ENCODE results near the gene ABHD14A. TPM values are rescaled to one million over a fixed set of nuclear protein-coding genes. Genes with fewer than 3 reads are reported as not detected.

ABHD14A gene
- total and polyA plus RNA-seq, 2 of the 13 experiments (the other 11 are each of a cell fraction or from before 2014, with no cell fraction given): 29.5 to 46.9 TPM

DNA sequence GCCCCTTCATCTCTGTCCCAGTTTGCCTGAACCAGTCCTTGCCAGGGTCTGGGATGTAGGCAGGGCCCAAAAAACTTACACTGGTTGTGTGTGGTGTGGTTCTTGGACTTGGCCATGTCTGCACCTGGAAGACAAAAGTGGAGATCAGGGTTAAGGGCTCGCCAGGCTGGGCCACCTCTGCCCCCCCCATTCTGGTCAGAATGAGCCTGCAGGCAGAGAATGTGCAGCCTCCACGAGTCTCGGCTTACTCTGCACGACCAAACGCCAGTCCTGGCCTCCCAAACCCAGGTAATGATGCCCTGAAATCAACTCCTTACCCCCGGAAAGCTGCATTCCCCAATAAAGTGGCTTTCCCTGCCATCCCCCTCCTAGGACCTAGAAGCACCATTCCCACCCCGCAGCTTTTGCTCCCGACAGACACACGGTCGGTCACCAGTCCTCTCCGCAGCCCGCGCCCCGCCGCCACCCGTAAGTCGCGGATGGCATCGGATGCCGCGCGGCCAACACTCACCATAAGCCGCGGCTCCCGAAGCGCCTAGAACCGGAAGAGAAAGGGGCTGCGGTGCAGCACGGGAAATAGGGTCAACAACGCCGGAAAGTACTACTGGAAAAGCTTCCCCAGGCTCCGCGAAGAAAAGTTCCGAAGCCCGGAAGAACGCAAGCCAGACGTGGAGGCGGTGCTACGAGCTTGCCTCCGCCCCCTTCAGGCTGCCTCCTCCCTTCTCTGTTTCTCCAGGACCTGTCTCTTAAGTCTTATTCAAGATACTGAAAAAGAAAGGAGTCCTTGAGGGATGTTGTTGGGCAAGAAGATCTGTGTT is 20.7 kb downstream of the ABHD14A start, which contains the start of gene RPL29 (continued):
- TF ChIP-seq, protein P1, sequence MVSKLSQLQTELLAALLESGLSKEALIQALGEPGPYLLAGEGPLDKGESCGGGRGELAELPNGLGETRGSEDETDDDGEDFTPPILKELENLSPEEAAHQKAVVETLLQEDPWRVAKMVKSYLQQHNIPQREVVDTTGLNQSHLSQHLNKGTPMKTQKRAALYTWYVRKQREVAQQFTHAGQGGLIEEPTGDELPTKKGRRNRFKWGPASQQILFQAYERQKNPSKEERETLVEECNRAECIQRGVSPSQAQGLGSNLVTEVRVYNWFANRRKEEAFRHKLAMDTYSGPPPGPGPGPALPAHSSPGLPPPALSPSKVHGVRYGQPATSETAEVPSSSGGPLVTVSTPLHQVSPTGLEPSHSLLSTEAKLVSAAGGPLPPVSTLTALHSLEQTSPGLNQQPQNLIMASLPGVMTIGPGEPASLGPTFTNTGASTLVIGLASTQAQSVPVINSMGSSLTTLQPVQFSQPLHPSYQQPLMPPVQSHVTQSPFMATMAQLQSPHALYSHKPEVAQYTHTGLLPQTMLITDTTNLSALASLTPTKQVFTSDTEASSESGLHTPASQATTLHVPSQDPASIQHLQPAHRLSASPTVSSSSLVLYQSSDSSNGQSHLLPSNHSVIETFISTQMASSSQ (IDR thresholded peaks at IDR 0.05; ENCODE audit: low read depth): no peak
- TF ChIP-seq, protein P1 (CRISPR knock-in tag; IDR thresholded peaks at IDR 0.05; ENCODE audit: borderline replicate concordance): peak; percentile 73; the same call in 1 of the 2 replicates
- 0 out of 2 replicates have a peak, but pooled peaks have one; percentile 82 for TF ChIP-seq ZNF543 (CRISPR knock-in tag; IDR thresholded peaks at IDR 0.05)
- TF ChIP-seq ZNF317 (CRISPR knock-in tag; IDR thresholded peaks at IDR 0.05): peak; percentile 60; the same call in 1 of the 2 replicates
- no peak for TF ChIP-seq TCF12 (IDR thresholded peaks at IDR 0.05)
- TF ChIP-seq TCF12 (CRISPR knock-in tag; IDR thresholded peaks at IDR 0.05): no peak
- peak; percentile 95 for TF ChIP-seq SAP130 (CRISPR knock-in tag; IDR thresholded peaks at IDR 0.05; ENCODE audit: low read depth)
- TF ChIP-seq HMGXB3 (CRISPR knock-in tag; IDR thresholded peaks at IDR 0.05; ENCODE audit: borderline replicate concordance): peak; percentile 81
- TF ChIP-seq PAX8 (CRISPR knock-in tag; IDR thresholded peaks at IDR 0.05; ENCODE audit: borderline replicate concordance): no peak
- TF ChIP-seq U2AF2 (IDR thresholded peaks at IDR 0.05; ENCODE audit: low read depth, low read length): 0 out of 2 replicates have a peak, but pooled peaks have one; percentile 24
- peak; percentile 54; the same call in 1 of the 2 replicates for TF ChIP-seq PAXIP1 (CRISPR knock-in tag; conservative IDR thresholded peaks at IDR 0.05)
- TF ChIP-seq CEBPB (IDR thresholded peaks at IDR 0.05; ENCODE audit: borderline replicate concordance, low read depth, low read length): no peak
- peak; percentile 14; the same call in 1 of the 2 replicates for TF ChIP-seq HNF4A (CRISPR knock-in tag; IDR thresholded peaks at IDR 0.05)
- TF ChIP-seq ZBTB37 (CRISPR knock-in tag; IDR thresholded peaks at IDR 0.05): no peak
- TF ChIP-seq ZNF383 (CRISPR knock-in tag; IDR thresholded peaks at IDR 0.05; ENCODE audit: borderline replicate concordance): peak; percentile 93; the same call in 1 of the 2 replicates

Measured in HepG2 (cell line).